NCI-H1930 (cell line): ENCODE results near the gene ZSCAN18.
A peak's percentile ranks its signal among the peaks of the same experiment; 100 is the strongest.
"Not testable (repeated sequence)": the region's sequence is repeated elsewhere in the genome, so short reads cannot be mapped to it uniquely, and the experiment has no call there.

Experiments used
- DNase-seq, 2 experiments: peaks; one replicate each; lab custom pipeline; 2025; lab: John Stamatoyannopoulos, UW

Gene ZSCAN18

DNA sequence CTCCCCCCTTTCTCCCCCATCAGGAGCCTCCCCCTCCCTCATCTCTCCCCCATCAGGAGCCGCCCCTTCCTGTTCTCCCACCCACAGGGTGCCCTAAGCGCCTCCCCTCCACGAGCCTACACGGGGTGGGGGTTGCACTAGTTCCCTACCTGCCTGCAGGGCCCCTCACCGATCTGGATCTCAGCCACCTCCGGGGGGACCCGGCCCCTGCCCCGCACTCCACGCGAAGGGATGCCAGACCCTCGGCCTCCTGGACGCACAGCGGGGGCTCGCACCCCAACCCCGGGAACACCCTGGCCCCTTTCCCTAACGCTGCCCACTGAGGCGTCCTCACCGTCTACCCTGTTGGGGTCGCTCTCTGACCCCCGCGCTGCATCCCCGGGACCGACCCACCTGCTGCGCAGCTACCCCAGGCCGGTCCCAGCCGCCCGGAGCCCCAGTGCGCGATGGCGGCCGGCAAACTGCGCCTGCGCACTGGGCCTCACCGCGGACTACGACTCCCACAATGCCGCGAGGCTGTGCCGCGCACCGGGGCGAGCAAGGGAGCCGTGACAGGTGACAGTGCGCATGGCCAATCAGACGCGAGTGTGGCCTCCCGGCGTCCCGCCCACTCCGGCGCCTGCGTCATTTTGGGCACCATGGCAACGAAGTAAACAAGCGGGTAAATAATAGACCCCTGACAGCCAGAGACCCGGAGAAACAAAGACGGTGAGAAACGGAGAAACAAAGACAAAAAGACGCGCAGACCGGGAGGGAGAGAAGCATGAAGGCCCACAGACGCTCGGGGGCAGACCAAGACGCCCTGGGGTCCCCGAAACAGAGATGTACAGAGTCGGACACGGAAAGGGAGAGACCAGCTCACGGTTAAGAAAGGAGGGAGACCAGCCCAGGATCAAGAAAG, at the start of gene ZSCAN18:
Gene ZSCAN18, minus strand, starts transcription at position 451 of the 901 bp plus-strand sequence. CDS start 7,964 bp downstream, outside the sequence.
- peak; percentile 97 to 100 for DNase-seq

- DNase-seq = not testable (repeated sequence)
Measured at GRCh38 chr19:58147475-58147874, 49.4 kb upstream of the ZSCAN18 start.

DNA sequence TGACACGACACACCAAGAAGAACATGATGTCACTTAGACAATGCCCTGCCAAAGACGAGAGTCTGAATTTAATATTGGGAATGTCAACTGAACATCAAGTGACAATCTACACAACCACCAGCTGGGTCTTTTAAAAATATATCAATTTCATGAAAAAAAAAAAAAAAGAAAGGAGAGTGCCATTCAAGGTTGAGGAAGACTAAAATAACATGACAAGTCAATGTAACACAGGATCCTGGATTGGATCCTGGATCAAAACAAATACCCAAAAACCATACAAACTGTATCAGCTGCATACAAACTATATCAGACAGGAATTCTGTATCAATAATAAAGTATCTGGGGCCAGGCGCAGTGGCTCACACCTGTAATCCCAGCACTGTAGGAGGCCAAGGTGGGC, 47.8 kb upstream of the ZSCAN18 start:
- no peak for DNase-seq

GRCh38 chr19:58134244-58134643, 36.2 kb upstream of the ZSCAN18 start:
- DNase-seq = no peak

GRCh38 chr19:58129284-58129683, 31.3 kb upstream of the ZSCAN18 start:
- no peak for DNase-seq

- DNase-seq = no peak
Measured at GRCh38 chr19:58128041-58128685, 30.1 kb upstream of the ZSCAN18 start.

- DNase-seq = no peak
Measured at GRCh38 chr19:58123354-58123753, 25.3 kb upstream of the ZSCAN18 start.

DNA sequence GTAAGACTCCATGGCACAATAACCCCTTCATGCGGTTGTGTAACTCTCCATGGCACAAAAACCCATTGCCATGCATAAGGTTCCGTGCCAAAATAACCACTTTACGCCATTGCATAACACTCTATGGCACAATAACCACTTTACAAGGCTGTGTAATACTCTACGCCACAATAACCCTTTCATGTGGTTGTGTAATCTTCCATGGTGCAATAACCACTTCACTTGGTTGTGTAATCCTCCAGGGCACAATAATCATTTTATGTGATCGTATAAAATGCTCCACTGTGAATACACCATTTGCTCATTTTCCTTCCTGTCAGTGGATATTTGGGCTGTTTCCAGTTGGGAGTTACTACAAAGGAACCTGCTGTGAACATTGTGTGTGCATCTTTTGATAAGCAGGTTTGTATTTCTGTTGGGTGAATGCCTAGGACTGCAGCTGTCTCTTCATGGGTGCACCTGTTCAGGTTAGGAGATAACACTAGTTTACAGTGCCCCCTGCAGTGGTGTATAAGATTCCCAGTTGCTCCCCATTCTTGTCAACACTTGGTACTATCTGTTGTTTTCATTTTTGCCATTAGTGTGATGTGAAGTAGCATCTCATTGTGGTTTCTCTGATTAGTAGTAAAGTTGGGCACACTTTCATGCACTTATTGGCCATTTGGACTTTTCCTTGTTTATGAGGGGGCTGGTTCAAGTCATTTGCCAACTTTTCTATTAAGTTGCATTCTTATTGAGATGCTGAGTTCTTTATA, 21.1 kb upstream of the ZSCAN18 start:
- no peak for DNase-seq

DNA sequence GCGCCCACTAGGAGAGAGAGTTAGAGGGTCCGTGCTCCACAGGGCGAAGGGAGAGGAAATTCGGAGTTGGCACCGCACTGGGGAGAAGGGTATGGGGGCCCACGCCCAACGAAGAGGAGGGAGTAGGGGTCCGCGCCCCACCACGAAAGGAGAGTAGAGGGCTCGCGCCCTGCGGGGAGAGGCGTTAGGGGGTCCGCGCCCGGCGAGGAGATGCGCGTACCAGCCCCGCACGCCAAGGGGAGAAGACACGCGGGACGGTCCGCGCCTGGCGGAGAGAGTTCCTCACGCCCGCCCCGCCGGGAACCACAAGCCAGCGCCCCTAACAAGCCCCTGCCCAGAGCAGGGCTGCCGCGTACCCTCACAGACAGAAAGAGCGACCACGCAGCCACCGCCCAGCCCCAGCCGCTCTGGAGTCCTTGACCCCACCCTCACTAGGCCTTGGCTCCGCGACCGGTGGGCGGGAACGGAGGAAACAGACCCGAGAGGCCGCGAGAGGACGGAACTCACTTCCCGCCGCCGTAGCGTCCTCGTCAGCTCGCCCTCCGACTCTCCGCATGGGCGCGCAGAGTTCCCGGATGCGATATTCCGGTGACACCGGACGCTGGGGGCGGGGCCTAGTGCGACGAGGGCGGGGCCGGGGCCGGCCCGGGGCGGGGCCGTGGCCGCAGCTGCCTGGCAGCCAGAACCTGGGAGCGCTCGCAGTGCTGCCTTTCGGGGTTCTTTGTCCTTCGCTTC, 20.0 kb upstream of the ZSCAN18 start:
- DNase-seq = peak; percentile 45 to 82

DNA sequence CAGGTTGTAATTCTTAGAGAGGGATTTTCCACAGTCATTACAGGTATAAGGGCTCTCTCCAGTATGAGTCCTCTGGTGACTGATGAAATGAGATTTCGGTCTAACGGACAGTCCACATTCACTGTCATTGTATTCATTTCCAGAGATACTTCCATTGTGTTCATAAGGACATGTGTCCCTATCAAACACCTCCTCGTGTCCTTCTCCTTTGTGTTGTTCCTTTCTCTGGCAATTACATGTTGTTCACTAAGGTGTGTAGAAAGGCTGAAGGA, 10.5 kb upstream of the ZSCAN18 start:
- DNase-seq = no peak

DNA sequence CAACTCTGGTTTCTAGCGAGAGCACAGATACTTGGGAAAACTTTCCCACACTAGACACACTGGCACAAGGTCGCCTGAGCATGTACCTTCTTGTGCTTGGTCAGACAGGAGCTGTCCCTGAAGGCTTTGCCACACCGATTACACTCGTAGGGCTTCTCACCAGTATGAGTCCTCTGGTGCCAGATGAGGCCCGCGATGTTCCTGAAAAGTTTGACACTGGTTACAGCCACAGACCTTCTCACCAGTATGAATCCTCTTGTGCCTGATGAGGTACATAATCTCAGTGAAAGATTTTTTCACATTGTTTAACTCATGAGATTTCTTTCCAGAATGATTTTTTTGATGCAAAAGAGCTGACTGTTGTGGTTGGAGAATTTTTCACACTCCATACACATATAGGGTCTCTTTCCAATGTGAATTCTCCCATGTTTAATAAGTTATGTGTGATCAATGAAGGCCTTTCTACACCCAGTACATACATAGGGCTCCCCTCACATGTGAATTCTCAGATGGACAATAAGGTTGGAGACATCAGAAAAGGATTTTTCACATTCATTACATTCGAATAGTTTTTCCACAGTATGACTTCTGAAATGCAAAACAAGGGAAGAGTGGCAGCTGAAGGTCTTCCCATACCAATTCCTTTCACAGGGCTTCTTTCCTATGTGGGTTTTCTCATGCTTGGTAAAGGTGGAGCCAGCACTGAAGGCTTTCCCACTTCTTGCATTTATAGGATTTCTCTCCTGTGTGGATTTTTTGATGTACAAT, 9.9 kb upstream of the ZSCAN18 start:
- DNase-seq = no peak

- DNase-seq = no peak
Measured at GRCh38 chr19:58098682-58098998, 609 bp upstream of the ZSCAN18 start.

- no peak for DNase-seq
Measured at GRCh38 chr19:58097349-58097748, 682 bp downstream of the ZSCAN18 start.

DNA sequence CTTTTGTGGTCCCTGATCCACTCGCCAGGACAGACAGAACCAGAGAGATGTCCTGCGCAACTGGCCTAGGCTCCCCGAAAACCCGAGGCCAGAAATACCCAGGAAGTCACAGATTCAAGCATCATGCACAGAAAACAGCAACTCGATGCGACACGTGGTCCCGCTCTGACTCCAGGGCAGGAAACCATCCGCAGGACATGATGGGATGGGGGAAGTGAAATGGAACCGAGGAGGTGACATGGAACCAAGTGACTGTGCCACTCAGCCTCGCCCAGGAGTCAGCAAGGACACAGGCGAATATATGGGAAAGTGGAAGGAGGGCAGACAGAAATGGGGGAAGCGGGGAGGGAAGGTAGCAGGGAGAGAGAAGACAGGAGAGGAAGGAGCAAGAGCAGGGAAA, 1.1 kb downstream of the ZSCAN18 start:
- DNase-seq = no peak

DNA sequence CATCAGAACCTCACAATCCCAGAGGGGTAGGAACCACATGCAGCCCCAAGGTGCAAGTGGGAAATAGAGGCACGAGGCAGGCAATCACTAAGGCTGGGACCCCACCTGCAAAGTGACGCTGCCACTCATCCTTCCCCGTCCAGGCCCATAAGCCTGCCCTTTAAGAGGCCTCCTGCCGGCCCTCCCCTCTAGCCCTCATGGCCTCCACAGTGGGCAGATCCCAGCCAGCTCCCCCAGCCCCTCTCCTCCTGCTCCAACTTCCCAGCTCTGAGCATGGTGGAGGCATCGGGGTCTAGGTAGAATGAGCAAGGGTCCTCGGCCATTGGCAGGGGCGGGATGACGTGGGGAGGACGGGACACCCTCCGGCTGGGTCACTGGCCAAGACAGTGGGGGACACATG, 2.7 kb downstream of the ZSCAN18 start:
- DNase-seq = no peak

DNA sequence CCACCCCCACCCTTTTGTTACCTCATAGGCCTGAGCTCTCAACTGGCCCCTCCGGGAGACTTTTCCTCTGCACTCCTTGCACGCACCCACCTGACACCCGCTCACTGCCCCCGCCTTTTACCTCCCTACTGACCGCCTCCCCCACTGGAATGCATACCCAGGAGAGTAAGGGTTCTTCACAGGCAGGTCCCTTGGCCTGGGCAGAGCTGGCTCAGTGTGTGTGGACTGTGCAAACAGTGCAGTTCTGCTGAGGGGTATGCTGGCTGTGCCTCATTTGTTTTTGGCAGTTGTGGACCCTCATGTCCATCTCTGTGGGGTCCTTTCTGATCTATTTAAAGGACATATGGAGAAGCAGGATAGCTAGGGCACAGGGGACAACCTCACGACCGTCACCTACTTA, 5.0 kb downstream of the ZSCAN18 start:
- no peak for DNase-seq

DNA sequence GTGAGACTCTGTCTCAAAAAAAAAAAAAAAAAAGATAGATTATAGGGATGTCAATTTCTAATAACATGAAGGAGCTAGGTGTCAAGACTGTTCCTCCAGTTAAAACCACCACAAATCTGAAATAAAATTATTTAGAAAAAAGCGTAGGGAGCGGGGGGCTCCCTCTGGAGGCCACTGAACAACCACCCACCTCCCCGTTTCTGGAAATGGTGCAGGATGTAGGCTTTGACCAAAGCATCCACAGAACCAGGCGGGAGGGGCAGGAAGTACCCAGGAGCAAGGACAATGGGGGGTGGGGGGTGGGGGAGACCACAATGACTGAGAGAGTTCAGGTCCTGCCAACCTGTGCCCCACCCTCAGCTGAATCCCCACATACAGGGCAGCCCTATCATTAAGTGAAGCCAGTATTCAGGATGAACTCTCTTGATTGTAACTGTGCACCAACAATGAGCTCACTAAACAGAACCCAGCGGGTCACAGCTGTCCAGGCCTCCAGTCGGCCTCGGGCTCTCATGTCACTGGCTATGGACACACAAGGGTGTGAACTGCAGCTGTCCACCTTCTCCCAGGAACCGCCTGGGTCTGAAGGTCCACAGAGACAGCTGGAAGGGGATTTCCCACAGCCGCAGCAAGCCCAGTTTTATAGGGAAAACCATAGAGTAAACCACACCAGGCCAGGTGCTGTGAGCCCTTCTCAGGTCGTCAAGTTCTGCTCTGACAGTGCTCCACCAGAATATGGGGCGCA, 6.6 kb downstream of the ZSCAN18 start:
- no peak for DNase-seq

DNA sequence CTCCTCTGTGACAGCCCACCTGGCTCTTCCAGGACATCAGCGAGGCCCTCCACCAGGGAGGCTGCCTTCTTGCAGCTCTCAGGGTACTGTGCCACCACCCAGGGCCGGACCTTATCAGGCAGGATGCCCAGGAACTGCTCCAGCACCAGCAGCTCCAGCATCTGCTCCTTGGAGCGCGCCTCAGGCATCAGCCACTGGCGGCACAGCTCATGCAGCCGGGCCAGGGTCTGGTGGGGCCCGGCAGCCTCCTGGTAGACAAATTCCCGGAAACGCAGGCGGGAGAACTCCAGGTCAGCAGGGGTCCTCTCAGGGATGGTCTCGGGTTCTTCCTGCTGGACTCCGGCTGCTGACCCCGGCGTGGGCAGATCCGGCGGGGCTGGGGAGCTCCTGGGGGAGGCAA, 8.2 kb downstream of the ZSCAN18 start:
- no peak for DNase-seq

DNA sequence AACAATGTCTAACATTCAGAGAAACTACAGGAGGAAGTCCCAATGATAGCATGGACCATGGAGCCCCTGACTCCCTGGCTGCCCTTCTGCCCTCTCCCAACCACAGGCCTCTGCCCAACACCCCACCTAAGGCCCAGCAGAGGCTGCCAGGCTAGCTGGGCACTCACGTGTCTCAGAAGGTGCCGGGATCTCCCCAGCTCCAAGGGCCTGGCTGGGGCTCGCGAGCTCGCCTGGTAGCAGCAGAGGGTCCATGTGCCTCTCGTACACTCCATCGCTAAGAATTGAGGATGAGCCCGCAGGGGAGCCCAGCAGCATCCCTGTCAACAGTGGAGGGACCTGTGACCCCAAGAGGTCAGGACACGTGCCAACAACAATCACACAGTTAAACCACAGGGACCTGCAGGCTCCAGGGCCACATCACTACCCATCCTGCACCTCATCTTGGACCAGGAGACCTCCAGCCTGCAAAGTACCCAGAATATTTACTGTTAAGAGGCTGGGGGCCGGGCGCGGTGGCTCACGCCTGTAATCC, 9.4 kb downstream of the ZSCAN18 start:
- DNase-seq = no peak

- no peak for DNase-seq
Measured at GRCh38 chr19:58086825-58087710, 11.0 kb downstream of the ZSCAN18 start.
